ENCODE data around the gene LTF.

Gene LTF

GRCh38 chr3:46464326-46465195 lies at the start of gene LTF:
Gene LTF, minus strand, starts transcription at chr3:46464905. Its CDS starts 38 bp downstream, at chr3:46464867.
- H3K27me3 ChIP-seq (ENCODE audit: control insufficient read depth in 1 of 2, insufficient read depth in 2 of 2, low read length in 2 of 2) = peaks cover 11 to 30% of the 10 kb centered on the region in 2 donors
- H3K9me3 ChIP-seq (ENCODE audit: low read length) = no peaks in the 10 kb centered on the region
- H3K4me1 ChIP-seq (ENCODE audit: insufficient read depth, low read length) = no peaks in the 10 kb centered on the region
- no peak within 1 kb of the TSS for H3K27ac ChIP-seq (ENCODE audit: low read depth, low read length)
- H3K4me3 ChIP-seq (ENCODE audit: low read depth in 1 of 2, low read length in 2 of 2) = no peak within 1 kb of the TSS
- H3K36me3 ChIP-seq (ENCODE audit: insufficient read depth, low read length) = no peaks in the 10 kb centered on the region
- H3K9ac ChIP-seq (ENCODE audit: low read length) = no peak within 1 kb of the TSS

DNA sequence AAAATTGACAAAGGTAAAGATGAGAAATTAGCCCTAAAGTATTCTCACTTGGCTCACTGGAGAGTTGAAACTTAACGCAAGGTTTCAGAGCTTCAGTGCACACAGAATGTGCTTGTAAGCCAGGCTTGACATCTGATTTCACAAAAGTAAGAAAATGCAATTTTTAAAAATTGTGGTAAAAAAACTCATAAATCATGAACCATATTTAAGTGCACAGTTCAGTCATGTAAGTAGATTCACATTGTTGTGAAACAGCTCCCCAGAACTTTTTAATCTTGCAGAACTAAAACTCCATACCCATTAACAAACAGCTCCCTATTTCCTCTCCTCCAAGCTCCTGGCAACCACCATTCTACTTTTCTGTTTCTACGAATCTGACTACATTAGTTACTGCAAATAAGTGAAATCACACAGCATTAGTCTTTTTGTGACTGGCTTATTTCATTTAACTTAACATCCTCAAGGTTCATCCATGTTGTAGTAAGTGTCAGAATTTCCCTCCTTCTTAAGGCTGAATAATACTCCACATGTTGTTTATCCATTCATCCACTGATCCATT lies 47.6 kb upstream of the LTF start:
- Histone ChIP-seq H3K9ac (ENCODE audit: low read length) (no peak overlapping the region), H3K27ac (ENCODE audit: low read depth, low read length) (no peak overlapping the region), H3K27me3 (ENCODE audit: control insufficient read depth in 1 of 2, insufficient read depth in 2 of 2, low read length in 2 of 2) (no peaks in the 10 kb centered on the region), H3K4me3 (ENCODE audit: low read depth in 1 of 2, low read length in 2 of 2) (no peak overlapping the region), H3K4me1 (ENCODE audit: insufficient read depth, low read length) (no peaks in the 10 kb centered on the region), H3K36me3 (ENCODE audit: insufficient read depth, low read length) (no peaks in the 10 kb centered on the region), H3K9me3 (ENCODE audit: low read length) (no peaks in the 10 kb centered on the region)

- Histone ChIP-seq H3K4me1 (ENCODE audit: insufficient read depth, low read length) (no peaks in the 10 kb centered on the region), H3K9me3 (ENCODE audit: low read length) (no peaks in the 10 kb centered on the region), H3K36me3 (ENCODE audit: insufficient read depth, low read length) (no peaks in the 10 kb centered on the region), H3K27ac (ENCODE audit: low read depth, low read length) (no peak overlapping the region), H3K9ac (ENCODE audit: low read length) (no peak overlapping the region), H3K4me3 (ENCODE audit: low read depth in 1 of 2, low read length in 2 of 2) (no peak overlapping the region), H3K27me3 (ENCODE audit: control insufficient read depth in 1 of 2, insufficient read depth in 2 of 2, low read length in 2 of 2) (no peaks in the 10 kb centered on the region)
These were observed 45.0 kb upstream of the LTF start for GRCh38 chr3:46509661-46510187.

DNA sequence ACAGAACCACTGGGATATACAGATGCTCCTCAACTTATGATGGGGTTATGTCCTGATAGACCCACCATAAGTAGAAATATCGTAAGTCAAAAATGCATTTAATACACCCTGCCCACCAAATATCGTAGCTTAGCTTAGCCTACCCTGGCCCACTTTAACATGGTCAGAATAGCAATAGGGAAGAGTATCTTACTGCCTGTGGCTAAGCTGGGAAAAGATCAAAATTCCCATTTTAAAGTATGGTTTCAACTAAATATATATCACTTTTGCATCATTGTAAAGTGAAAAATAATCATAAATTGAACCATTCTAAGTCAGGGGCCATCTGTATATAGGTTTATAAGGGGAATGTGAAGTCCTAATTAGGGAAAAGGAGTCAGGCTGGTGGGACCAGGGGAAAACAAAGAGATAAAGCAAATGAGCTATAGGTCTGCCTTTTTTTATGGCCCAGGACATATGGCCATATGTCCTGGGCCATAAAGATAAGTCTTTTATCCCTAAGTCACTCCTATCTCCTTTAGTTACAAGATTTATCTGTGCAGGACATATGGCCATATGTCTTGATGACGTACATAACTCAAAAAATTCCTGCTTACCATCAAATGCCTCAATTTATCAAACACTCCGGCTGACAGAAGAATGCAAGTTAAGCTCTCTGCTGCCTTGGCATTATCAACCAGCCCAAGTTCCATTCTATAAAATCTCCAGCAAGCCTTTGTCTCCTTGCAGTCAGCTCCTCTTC lies 44.3 kb upstream of the LTF start:
- Histone ChIP-seq H3K27me3 (ENCODE audit: control insufficient read depth in 1 of 2, insufficient read depth in 2 of 2, low read length in 2 of 2) (no peaks in the 10 kb centered on the region), H3K9me3 (ENCODE audit: low read length) (no peaks in the 10 kb centered on the region), H3K36me3 (ENCODE audit: insufficient read depth, low read length) (no peaks in the 10 kb centered on the region), H3K4me1 (ENCODE audit: insufficient read depth, low read length) (no peaks in the 10 kb centered on the region), H3K4me3 (ENCODE audit: low read depth in 1 of 2, low read length in 2 of 2) (no peak overlapping the region), H3K9ac (ENCODE audit: low read length) (no peak overlapping the region), H3K27ac (ENCODE audit: low read depth, low read length) (no peak overlapping the region)

GRCh38 chr3:46506526-46506925 lies 41.8 kb upstream of the LTF start:
- no peak overlapping the region for H3K9ac ChIP-seq (ENCODE audit: low read length)

DNA sequence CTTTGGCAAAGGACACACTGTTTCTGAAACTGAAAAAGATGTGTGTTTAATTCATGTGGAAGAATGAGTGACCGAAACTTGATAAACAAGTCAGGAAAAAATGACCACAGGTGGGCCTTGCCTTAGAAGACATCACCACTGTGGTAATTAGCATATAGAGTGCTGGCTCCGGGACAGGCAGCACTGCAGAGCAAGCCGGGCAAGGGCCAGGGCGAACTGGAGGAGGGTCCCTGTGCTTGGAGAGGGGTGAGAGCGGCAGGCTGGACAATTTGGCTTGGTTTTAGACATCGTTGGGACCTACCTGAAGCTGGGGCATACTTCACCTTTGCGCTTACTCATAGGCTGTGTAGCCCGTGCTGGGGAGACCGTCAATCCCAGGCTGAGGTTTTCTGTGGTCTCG lies 41.2 kb upstream of the LTF start:
- H3K4me3 ChIP-seq (ENCODE audit: low read depth in 1 of 2, low read length in 2 of 2) = no peak overlapping the region
- no peaks in the 10 kb centered on the region for H3K9me3 ChIP-seq (ENCODE audit: low read length)
- H3K27ac ChIP-seq (ENCODE audit: low read depth, low read length) = no peak overlapping the region
- H3K9ac ChIP-seq (ENCODE audit: low read length) = no peak overlapping the region
- no peaks in the 10 kb centered on the region for H3K27me3 ChIP-seq (ENCODE audit: control insufficient read depth in 1 of 2, insufficient read depth in 2 of 2, low read length in 2 of 2)
- H3K36me3 ChIP-seq (ENCODE audit: insufficient read depth, low read length) = no peaks in the 10 kb centered on the region
- H3K4me1 ChIP-seq (ENCODE audit: insufficient read depth, low read length) = no peaks in the 10 kb centered on the region

More at GRCh38 chr3:46506526-46506925, 41.8 kb upstream of the LTF start:
- Histone ChIP-seq H3K9me3 (ENCODE audit: low read length) (no peaks in the 10 kb centered on the region), H3K4me1 (ENCODE audit: insufficient read depth, low read length) (no peaks in the 10 kb centered on the region), H3K27ac (ENCODE audit: low read depth, low read length) (no peak overlapping the region), H3K27me3 (ENCODE audit: control insufficient read depth in 1 of 2, insufficient read depth in 2 of 2, low read length in 2 of 2) (no peaks in the 10 kb centered on the region), H3K4me3 (ENCODE audit: low read depth in 1 of 2, low read length in 2 of 2) (no peak overlapping the region), H3K36me3 (ENCODE audit: insufficient read depth, low read length) (no peaks in the 10 kb centered on the region)

GRCh38 chr3:46504789-46505188 lies 40.1 kb upstream of the LTF start:
- Histone ChIP-seq H3K4me1 (ENCODE audit: insufficient read depth, low read length) (no peaks in the 10 kb centered on the region), H3K27me3 (ENCODE audit: control insufficient read depth in 1 of 2, insufficient read depth in 2 of 2, low read length in 2 of 2) (no peaks in the 10 kb centered on the region), H3K9ac (ENCODE audit: low read length) (no peak overlapping the region), H3K9me3 (ENCODE audit: low read length) (no peaks in the 10 kb centered on the region), H3K4me3 (ENCODE audit: low read depth in 1 of 2, low read length in 2 of 2) (no peak overlapping the region), H3K36me3 (ENCODE audit: insufficient read depth, low read length) (no peaks in the 10 kb centered on the region), H3K27ac (ENCODE audit: low read depth, low read length) (no peak overlapping the region)

DNA sequence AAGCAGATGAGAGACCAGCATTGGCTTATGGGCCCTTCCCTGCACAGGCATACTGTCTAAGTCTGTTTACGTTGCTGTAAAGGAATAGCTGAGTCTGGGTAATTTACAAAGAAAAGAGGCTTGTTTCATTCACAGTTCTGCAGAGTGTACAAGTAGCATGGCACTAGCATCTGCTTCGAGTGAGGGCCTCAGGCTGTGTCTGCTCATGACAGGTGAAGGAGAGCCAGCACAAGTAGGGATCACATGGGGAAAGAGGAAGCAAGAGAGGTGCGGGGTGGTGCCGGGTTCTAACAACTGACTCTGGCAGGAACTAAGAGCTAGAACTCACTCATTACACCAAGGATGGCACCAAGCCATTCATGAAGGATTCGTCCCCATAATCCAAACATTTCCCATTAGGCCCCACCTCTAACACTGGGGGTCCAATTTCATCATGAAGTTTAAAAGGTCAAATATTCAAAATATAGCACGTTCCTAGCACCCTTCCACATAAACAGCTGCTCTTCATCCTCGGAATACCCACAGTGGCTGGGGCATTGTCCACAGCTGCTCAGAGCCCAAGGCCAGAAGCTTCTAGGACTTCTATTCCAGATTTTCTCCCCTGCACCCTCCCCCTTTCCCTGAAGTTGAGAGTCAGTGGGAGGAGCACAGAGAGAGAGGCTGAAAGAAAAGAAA lies 38.6 kb upstream of the LTF start:
- no peak overlapping the region for H3K9ac ChIP-seq (ENCODE audit: low read length)
- no peak overlapping the region for H3K4me3 ChIP-seq (ENCODE audit: low read depth in 1 of 2, low read length in 2 of 2)
- H3K27ac ChIP-seq (ENCODE audit: low read depth, low read length) = no peak overlapping the region
- H3K9me3 ChIP-seq (ENCODE audit: low read length) = no peaks in the 10 kb centered on the region
- H3K36me3 ChIP-seq (ENCODE audit: insufficient read depth, low read length) = no peaks in the 10 kb centered on the region
- no peaks in the 10 kb centered on the region for H3K4me1 ChIP-seq (ENCODE audit: insufficient read depth, low read length)
- H3K27me3 ChIP-seq (ENCODE audit: control insufficient read depth in 1 of 2, insufficient read depth in 2 of 2, low read length in 2 of 2) = no peaks in the 10 kb centered on the region

DNA sequence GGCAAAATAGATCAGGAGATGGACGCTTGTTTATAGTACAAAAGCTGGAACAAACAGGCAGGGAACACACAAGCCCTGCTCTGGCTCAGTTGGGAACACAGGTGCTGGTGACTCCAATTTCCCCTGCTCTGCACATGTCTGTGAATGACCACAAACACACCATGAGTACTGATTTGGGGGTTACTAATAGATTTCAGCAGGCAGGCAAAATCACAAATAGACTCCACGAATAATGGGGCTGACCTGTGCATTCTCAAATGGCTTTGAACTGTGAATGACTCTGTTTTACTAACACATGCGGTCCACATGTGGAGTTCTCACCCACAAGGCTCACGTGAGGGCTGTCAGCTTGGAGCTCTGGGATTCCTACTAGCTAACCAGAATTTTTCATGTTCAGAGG lies 37.0 kb upstream of the LTF start:
- no peaks in the 10 kb centered on the region for H3K27me3 ChIP-seq (ENCODE audit: control insufficient read depth in 1 of 2, insufficient read depth in 2 of 2, low read length in 2 of 2)
- no peak overlapping the region for H3K27ac ChIP-seq (ENCODE audit: low read depth, low read length)
- no peak overlapping the region for H3K9ac ChIP-seq (ENCODE audit: low read length)
- no peaks in the 10 kb centered on the region for H3K9me3 ChIP-seq (ENCODE audit: low read length)
- H3K4me3 ChIP-seq (ENCODE audit: low read depth in 1 of 2, low read length in 2 of 2) = no peak overlapping the region
- no peaks in the 10 kb centered on the region for H3K4me1 ChIP-seq (ENCODE audit: insufficient read depth, low read length)
- H3K36me3 ChIP-seq (ENCODE audit: insufficient read depth, low read length) = no peaks in the 10 kb centered on the region

GRCh38 chr3:46500656-46501635 lies 36.2 kb upstream of the LTF start:
- no peaks in the 10 kb centered on the region for H3K9me3 ChIP-seq (ENCODE audit: low read length)
- no peaks in the 10 kb centered on the region for H3K36me3 ChIP-seq (ENCODE audit: insufficient read depth, low read length)
- peaks cover 7% of the 10 kb centered on the region for H3K4me1 ChIP-seq (ENCODE audit: insufficient read depth, low read length)
- no peaks in the 10 kb centered on the region for H3K27me3 ChIP-seq (ENCODE audit: control insufficient read depth in 1 of 2, insufficient read depth in 2 of 2, low read length in 2 of 2)
- no peak overlapping the region for H3K4me3 ChIP-seq (ENCODE audit: low read depth in 1 of 2, low read length in 2 of 2)
- no peak overlapping the region for H3K27ac ChIP-seq (ENCODE audit: low read depth, low read length)
- H3K9ac ChIP-seq (ENCODE audit: low read length) = no peak overlapping the region

Measured in muscle layer of colon (tissue), 2 donors.